ENCODE results near the gene CFLAR. TPM values are rescaled to one million over a fixed set of nuclear protein-coding genes. Genes with fewer than 3 reads are reported as not detected.
"Not testable (repeated sequence)": the region's sequence is repeated elsewhere in the genome, so short reads cannot be mapped to it uniquely, and the experiment has no call there.

Gene CFLAR
- total and polyA plus RNA-seq, 7 experiments from 2014 or later: 63.9 to 253 (median 183) TPM

GRCh38 chr2:201157694-201158093 is 41.7 kb downstream of the CFLAR start:
- ATAC-seq (peak; percentile 61), DNase-seq (no peak)
- H3K27me3 Mint-ChIP-seq: no peaks in the 10 kb centered on the region
- H3K9me3 Mint-ChIP-seq: no peaks in the 10 kb centered on the region
- H3K36me3 ChIP-seq (ENCODE audit: control insufficient read depth in 2 of 3, insufficient read depth in 3 of 3, low read length in 3 of 3): peaks cover 13 to 75% (median 27%) of the 10 kb centered on the region in 3 experiments
- peaks cover 6 to 7% of the 10 kb centered on the region in 2 donors for H3K4me1 ChIP-seq (ENCODE audit: control insufficient read depth in 2 of 2, insufficient read depth in 2 of 2, low read length in 2 of 2)
- peak overlapping the region in 3 of 10 donors; percentile 16 to 64 (median 33) for H3K4me3 Mint-ChIP-seq
- H3K4me3 ChIP-seq (ENCODE audit: low read length): no peak overlapping the region
- H3K27ac Mint-ChIP-seq: peak overlapping the region; percentile 26 to 93 (median 89)
- peak overlapping the region; percentile 52 for H3K27ac ChIP-seq (ENCODE audit: low read depth, low read length)
- intact Hi-C loops (cut with micrococcal nuclease): loop anchor here (1.0 to 5.0 kb wide), 8 partner anchors 39 to 444 kb away; partner anchors contain the start of genes HYCC2 (in 2 of the 2) and ORC2 (in 1 of the 2)
- CTCF ChIA-PET: interaction anchor here (0.6 to 4.4 kb wide), 24 partner anchors 9 to 444 kb away, joined by 3 to 68 read pairs (median 5); partner anchors contain the start of genes CASP10, CFLAR, HYCC2 and NDUFB3
- H3K9me3 ChIP-seq (ENCODE audit: control insufficient read depth in 2 of 3, low read length in 3 of 3): no peaks in the 10 kb centered on the region
- H3K27me3 ChIP-seq (ENCODE audit: control insufficient read depth in 2 of 2, insufficient read depth in 2 of 2, low read length in 2 of 2): no peaks in the 10 kb centered on the region
- POLR2A ChIA-PET: interaction anchor here (0.5 to 4.1 kb wide), 14 partner anchors 13 to 346 kb away, joined by 3 to 78 read pairs (median 5); partner anchors contain the start of genes BZW1, CASP10, CFLAR and CLK1
- peaks cover 14 to 36% (median 17%) of the 10 kb centered on the region in 7 donors for H3K4me1 Mint-ChIP-seq
- H3K36me3 Mint-ChIP-seq: peaks cover 9 to 40% (median 22%) of the 10 kb centered on the region in 5 donors

GRCh38 chr2:201158111-201158929 is 42.4 kb downstream of the CFLAR start:
- peaks cover 6 to 7% of the 10 kb centered on the region in 2 donors for H3K4me1 ChIP-seq (ENCODE audit: control insufficient read depth in 2 of 2, insufficient read depth in 2 of 2, low read length in 2 of 2)
- H3K27me3 ChIP-seq (ENCODE audit: control insufficient read depth in 2 of 2, insufficient read depth in 2 of 2, low read length in 2 of 2): no peaks in the 10 kb centered on the region
- peaks cover 19 to 75% (median 33%) of the 10 kb centered on the region in 3 experiments for H3K36me3 ChIP-seq (ENCODE audit: control insufficient read depth in 2 of 3, insufficient read depth in 3 of 3, low read length in 3 of 3)
- H3K27me3 Mint-ChIP-seq: no peaks in the 10 kb centered on the region
- H3K36me3 Mint-ChIP-seq: peaks cover 10 to 43% (median 25%) of the 10 kb centered on the region in 5 donors
- H3K4me1 Mint-ChIP-seq: peaks cover 12 to 35% (median 16%) of the 10 kb centered on the region in 7 donors
- peak overlapping the region; percentile 26 to 93 (median 89) for H3K27ac Mint-ChIP-seq
- H3K9me3 Mint-ChIP-seq: no peaks in the 10 kb centered on the region
- no peaks in the 10 kb centered on the region for H3K9me3 ChIP-seq (ENCODE audit: control insufficient read depth in 2 of 3, low read length in 3 of 3)
- H3K4me3 ChIP-seq (ENCODE audit: low read length): no peak overlapping the region
- H3K27ac ChIP-seq (ENCODE audit: low read depth, low read length): peak overlapping the region; percentile 52
- ChIA-PET CTCF (interaction anchor here (0.6 to 4.4 kb wide), 30 partner anchors 10 to 445 kb away, joined by 3 to 68 read pairs (median 4); partner anchors contain the start of genes CASP10, CFLAR, HYCC2 and NDUFB3), POLR2A (interaction anchor here (0.5 to 4.1 kb wide), 13 partner anchors 13 to 347 kb away, joined by 3 to 78 read pairs (median 5); partner anchors contain the start of genes BZW1, CASP10, CFLAR and CLK1)
- peak overlapping the region in 3 of 10 donors; percentile 16 to 64 (median 33) for H3K4me3 Mint-ChIP-seq
- ATAC-seq: peak; percentile 92
- DNase-seq: peak in 7 of 9 donors; percentile 62 to 78 (median 72)
- intact Hi-C loops (cut with micrococcal nuclease): loop anchor here (1.0 to 5.0 kb wide), 8 partner anchors 40 to 445 kb away; partner anchors contain the start of genes HYCC2 (in 2 of the 2) and ORC2 (in 1 of the 2)

GRCh38 chr2:201164166-201164565 is 48.2 kb downstream of the CFLAR start:
- Histone ChIP-seq H3K36me3 (ENCODE audit: control insufficient read depth in 2 of 3, insufficient read depth in 3 of 3, low read length in 3 of 3) (peaks cover 24 to 65% (median 33%) of the 10 kb centered on the region in 3 experiments), H3K27me3 (ENCODE audit: control insufficient read depth in 2 of 2, insufficient read depth in 2 of 2, low read length in 2 of 2) (no peaks in the 10 kb centered on the region), H3K27ac (ENCODE audit: low read depth, low read length) (no peak overlapping the region), H3K4me1 (ENCODE audit: control insufficient read depth in 2 of 2, insufficient read depth in 2 of 2, low read length in 2 of 2) (no peaks in the 10 kb centered on the region), H3K9me3 (ENCODE audit: control insufficient read depth in 2 of 3, low read length in 3 of 3) (peaks cover 0 to 6% (median 0%) of the 10 kb centered on the region in 3 experiments), H3K4me3 (ENCODE audit: low read length) (no peak overlapping the region)
- POLR2A ChIA-PET: interaction anchor here (0.6 kb wide), 1 partner anchor 199 kb away, joined by 5 read pairs; no protein-coding TSS in a partner anchor
- no peaks in the 10 kb centered on the region for H3K27me3 Mint-ChIP-seq
- ATAC-seq (no peak), DNase-seq (no peak)
- intact Hi-C loops (cut with micrococcal nuclease): no loop called here
- H3K9me3 Mint-ChIP-seq: peaks cover 5 to 20% (median 10%) of the 10 kb centered on the region in 11 donors
- H3K36me3 Mint-ChIP-seq: peaks cover 13 to 61% (median 47%) of the 10 kb centered on the region in 5 donors
- CTCF ChIA-PET: no interaction called here
- no peak overlapping the region for H3K4me3 Mint-ChIP-seq
- peaks cover 0 to 10% (median 3%) of the 10 kb centered on the region in 7 donors for H3K4me1 Mint-ChIP-seq
- peak overlapping the region in 2 of 9 donors; percentile 34 to 62 for H3K27ac Mint-ChIP-seq

- no peaks in the 10 kb centered on the region for H3K27me3 Mint-ChIP-seq
- CTCF ChIA-PET: interaction anchor here (1.0 to 1.6 kb wide), 3 partner anchors 9 to 64 kb away, joined by 3 to 4 read pairs (median 4); no protein-coding TSS in a partner anchor
- peaks cover 5 to 45% (median 25%) of the 10 kb centered on the region in 11 donors for H3K9me3 Mint-ChIP-seq
- peaks cover 0 to 7% (median 0%) of the 10 kb centered on the region in 3 experiments for H3K9me3 ChIP-seq (ENCODE audit: control insufficient read depth in 2 of 3, low read length in 3 of 3)
- no peak overlapping the region for H3K4me3 Mint-ChIP-seq
- intact Hi-C loops (cut with micrococcal nuclease): no loop called here
- POLR2A ChIA-PET: interaction anchor here (1.1 kb wide), 1 partner anchor 49 kb away, joined by 3 read pairs; no protein-coding TSS in a partner anchor
- H3K36me3 Mint-ChIP-seq: peaks cover 15 to 45% (median 36%) of the 10 kb centered on the region in 5 donors
- peak overlapping the region in 1 of 9 donors; percentile 10 for H3K27ac Mint-ChIP-seq
- H3K27me3 ChIP-seq (ENCODE audit: control insufficient read depth in 2 of 2, insufficient read depth in 2 of 2, low read length in 2 of 2): no peaks in the 10 kb centered on the region
- no peak for ATAC-seq
- peaks cover 19 to 39% (median 24%) of the 10 kb centered on the region in 3 experiments for H3K36me3 ChIP-seq (ENCODE audit: control insufficient read depth in 2 of 3, insufficient read depth in 3 of 3, low read length in 3 of 3)
- H3K4me1 Mint-ChIP-seq: peaks cover 0 to 5% (median 0%) of the 10 kb centered on the region in 7 donors
- no peak overlapping the region for H3K27ac ChIP-seq (ENCODE audit: low read depth, low read length)
- no peak overlapping the region for H3K4me3 ChIP-seq (ENCODE audit: low read length)
- DNase-seq: no peak
- no peaks in the 10 kb centered on the region for H3K4me1 ChIP-seq (ENCODE audit: control insufficient read depth in 2 of 2, insufficient read depth in 2 of 2, low read length in 2 of 2)
Observed at GRCh38 chr2:201167546-201167945, 51.6 kb downstream of the CFLAR start.

- ATAC-seq; H3K27me3 Mint-ChIP-seq; H3K4me1 Mint-ChIP-seq; H3K4me3 ChIP-seq (ENCODE audit: low read length); H3K9me3 ChIP-seq (ENCODE audit: control insufficient read depth in 2 of 3, low read length in 3 of 3); DNase-seq; H3K4me3 Mint-ChIP-seq; H3K27ac ChIP-seq (ENCODE audit: low read depth, low read length); H3K4me1 ChIP-seq (ENCODE audit: control insufficient read depth in 2 of 2, insufficient read depth in 2 of 2, low read length in 2 of 2); intact Hi-C loops (cut with micrococcal nuclease); H3K27me3 ChIP-seq (ENCODE audit: control insufficient read depth in 2 of 2, insufficient read depth in 2 of 2, low read length in 2 of 2): not testable (repeated sequence)
- peaks cover 11 to 29% (median 15%) of the 10 kb centered on the region in 3 experiments for H3K36me3 ChIP-seq (ENCODE audit: control insufficient read depth in 2 of 3, insufficient read depth in 3 of 3, low read length in 3 of 3)
- peaks cover 5 to 49% (median 26%) of the 10 kb centered on the region in 11 donors for H3K9me3 Mint-ChIP-seq
- ChIA-PET POLR2A (interaction anchor here (0.6 kb wide), 1 partner anchor 15 kb away, joined by 3 read pairs; no protein-coding TSS in a partner anchor), CTCF (interaction anchor here (1.3 to 1.6 kb wide), 2 partner anchors 10 to 63 kb away, joined by 3 to 4 read pairs; no protein-coding TSS in a partner anchor)
- peaks cover 12 to 36% (median 32%) of the 10 kb centered on the region in 5 donors for H3K36me3 Mint-ChIP-seq
- H3K27ac Mint-ChIP-seq: peak overlapping the region in 2 of 9 donors; percentile 45 to 88
Observed at GRCh38 chr2:201168496-201168895, 52.5 kb downstream of the CFLAR start.
